ENCODE results near the gene GHR. TPM values are rescaled to one million over a fixed set of nuclear protein-coding genes. Genes with fewer than 3 reads are reported as not detected.

The GHR gene
- polyA plus RNA-seq, 1 donor (not counting 4 experiments of a cell fraction or from before 2014, with no cell fraction given): 1.8 TPM

DNA sequence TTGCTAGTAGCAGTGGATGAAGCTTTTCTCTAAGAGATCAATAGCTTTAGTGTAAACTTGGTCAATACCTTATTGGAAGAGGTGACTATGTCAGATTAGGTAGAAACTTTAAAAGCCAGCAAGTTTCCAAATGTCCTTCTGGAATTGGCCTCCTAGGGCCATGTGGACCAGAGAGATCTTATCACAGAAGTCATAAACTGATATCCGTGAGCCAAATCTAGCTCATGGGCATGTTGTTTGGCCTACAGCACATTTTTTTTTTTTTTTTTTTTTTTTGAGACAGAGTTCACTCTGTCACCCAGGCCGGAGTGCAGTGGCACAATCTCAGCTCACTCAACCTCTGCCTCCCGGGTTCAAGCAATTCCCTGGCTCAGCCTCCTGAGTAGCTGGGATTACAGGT, 175.9 kb downstream of the GHR start:
- Histone ChIP-seq H2AFZ (ENCODE audit: control insufficient read depth, low read length) (no peak overlapping the region), H3K4me2 (ENCODE audit: control insufficient read depth, extremely low read depth, insufficient read depth, low read depth, low read length) (no peak overlapping the region), H3K4me1 (ENCODE audit: control insufficient read depth, extremely low read depth, insufficient read depth, low read length) (peaks cover 7% of the 10 kb centered on the region), H4K20me1 (ENCODE audit: control insufficient read depth, extremely low read depth, insufficient read depth, low read length) (no peaks in the 10 kb centered on the region), H3K9ac (ENCODE audit: control insufficient read depth, extremely low read depth, insufficient read depth, low read length) (no peak overlapping the region), H3K27me3 (ENCODE audit: control insufficient read depth, extremely low read depth, insufficient read depth, low read length) (no peaks in the 10 kb centered on the region), H3K27ac (ENCODE audit: control insufficient read depth, insufficient read depth, low read length) (no peak overlapping the region), H3K79me2 (ENCODE audit: control insufficient read depth, insufficient read depth, low read length) (no peaks in the 10 kb centered on the region), H3K9me1 (ENCODE audit: control insufficient read depth, extremely low read depth, insufficient read depth, low read length) (no peaks in the 10 kb centered on the region), H3K9me3 (ENCODE audit: control insufficient read depth, low read depth, low read length) (no peaks in the 10 kb centered on the region), H3K36me3 (ENCODE audit: control insufficient read depth in 2 of 2, extremely low read depth in 1 of 2, insufficient read depth in 2 of 2, low read length in 2 of 2) (no peaks in the 10 kb centered on the region), H3K4me3 (ENCODE audit: control insufficient read depth in 2 of 3, extremely low read depth in 1 of 3, insufficient read depth in 2 of 3, low read depth in 1 of 3, low read length in 3 of 3) (no peak overlapping the region)
- TF ChIP-seq, protein P1, sequence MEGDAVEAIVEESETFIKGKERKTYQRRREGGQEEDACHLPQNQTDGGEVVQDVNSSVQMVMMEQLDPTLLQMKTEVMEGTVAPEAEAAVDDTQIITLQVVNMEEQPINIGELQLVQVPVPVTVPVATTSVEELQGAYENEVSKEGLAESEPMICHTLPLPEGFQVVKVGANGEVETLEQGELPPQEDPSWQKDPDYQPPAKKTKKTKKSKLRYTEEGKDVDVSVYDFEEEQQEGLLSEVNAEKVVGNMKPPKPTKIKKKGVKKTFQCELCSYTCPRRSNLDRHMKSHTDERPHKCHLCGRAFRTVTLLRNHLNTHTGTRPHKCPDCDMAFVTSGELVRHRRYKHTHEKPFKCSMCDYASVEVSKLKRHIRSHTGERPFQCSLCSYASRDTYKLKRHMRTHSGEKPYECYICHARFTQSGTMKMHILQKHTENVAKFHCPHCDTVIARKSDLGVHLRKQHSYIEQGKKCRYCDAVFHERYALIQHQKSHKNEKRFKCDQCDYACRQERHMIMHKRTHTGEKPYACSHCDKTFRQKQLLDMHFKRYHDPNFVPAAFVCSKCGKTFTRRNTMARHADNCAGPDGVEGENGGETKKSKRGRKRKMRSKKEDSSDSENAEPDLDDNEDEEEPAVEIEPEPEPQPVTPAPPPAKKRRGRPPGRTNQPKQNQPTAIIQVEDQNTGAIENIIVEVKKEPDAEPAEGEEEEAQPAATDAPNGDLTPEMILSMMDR (optimal IDR thresholded peaks at IDR 0.05 in 1 of 3, IDR thresholded peaks at IDR 0.05 in 1 of 3, conservative IDR thresholded peaks at IDR 0.05 in 1 of 3; ENCODE audit: extremely low read depth in 1 of 3, insufficient read depth in 2 of 3, low read length in 3 of 3): no peak
- TF ChIP-seq EZH2 (IDR thresholded peaks at IDR 0.05; ENCODE audit: low read length): no peak
- dilution Hi-C loops (cut with MboI; ENCODE audit: extremely low pct_ligation_motif_present, low sequenced_read_pairs): no loop called here
- FAIRE-seq (no peak), DNase-seq (ENCODE audit: low read depth, low spot score) (no peak)

DNA sequence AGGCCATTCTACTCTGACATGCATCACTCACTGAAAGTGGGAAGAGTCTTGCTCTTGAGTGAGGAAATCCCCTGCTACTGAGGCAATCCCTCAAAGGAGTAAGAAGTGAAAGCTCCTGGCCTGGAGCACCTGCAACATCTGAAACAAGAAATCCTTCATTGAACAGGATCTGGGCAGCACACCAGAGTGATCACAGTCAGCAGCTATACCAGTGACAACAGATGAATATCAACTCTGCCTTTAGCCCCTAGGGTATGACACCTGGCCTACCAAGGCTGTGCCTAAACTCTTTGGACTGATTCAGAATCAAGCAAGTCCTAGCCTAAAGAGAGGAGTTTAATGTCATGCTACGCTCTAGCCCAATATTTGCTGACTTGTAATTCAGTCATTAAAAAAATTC, 177.2 kb downstream of the GHR start:
- Histone ChIP-seq H3K4me2 (ENCODE audit: control insufficient read depth, extremely low read depth, insufficient read depth, low read depth, low read length) (no peak overlapping the region), H3K9me1 (ENCODE audit: control insufficient read depth, extremely low read depth, insufficient read depth, low read length) (no peaks in the 10 kb centered on the region), H3K4me1 (ENCODE audit: control insufficient read depth, extremely low read depth, insufficient read depth, low read length) (peaks cover 7% of the 10 kb centered on the region), H3K9me3 (ENCODE audit: control insufficient read depth, low read depth, low read length) (no peaks in the 10 kb centered on the region), H3K9ac (ENCODE audit: control insufficient read depth, extremely low read depth, insufficient read depth, low read length) (no peak overlapping the region), H3K27ac (ENCODE audit: control insufficient read depth, insufficient read depth, low read length) (no peak overlapping the region), H3K27me3 (ENCODE audit: control insufficient read depth, extremely low read depth, insufficient read depth, low read length) (no peaks in the 10 kb centered on the region), H4K20me1 (ENCODE audit: control insufficient read depth, extremely low read depth, insufficient read depth, low read length) (no peaks in the 10 kb centered on the region), H3K79me2 (ENCODE audit: control insufficient read depth, insufficient read depth, low read length) (no peaks in the 10 kb centered on the region), H2AFZ (ENCODE audit: control insufficient read depth, low read length) (no peak overlapping the region), H3K4me3 (ENCODE audit: control insufficient read depth in 2 of 3, extremely low read depth in 1 of 3, insufficient read depth in 2 of 3, low read depth in 1 of 3, low read length in 3 of 3) (no peak overlapping the region), H3K36me3 (ENCODE audit: control insufficient read depth in 2 of 2, extremely low read depth in 1 of 2, insufficient read depth in 2 of 2, low read length in 2 of 2) (no peaks in the 10 kb centered on the region)
- dilution Hi-C loops (cut with MboI; ENCODE audit: extremely low pct_ligation_motif_present, low sequenced_read_pairs): no loop called here
- no peak for TF ChIP-seq EZH2 (IDR thresholded peaks at IDR 0.05; ENCODE audit: low read length)
- TF ChIP-seq, protein P1 (optimal IDR thresholded peaks at IDR 0.05 in 1 of 3, IDR thresholded peaks at IDR 0.05 in 1 of 3, conservative IDR thresholded peaks at IDR 0.05 in 1 of 3; ENCODE audit: extremely low read depth in 1 of 3, insufficient read depth in 2 of 3, low read length in 3 of 3): no peak
- FAIRE-seq (no peak), DNase-seq (ENCODE audit: low read depth, low spot score) (no peak)
